Immature natural killer cell (primary cell): ENCODE data around the gene C1QTNF6. TPM values are rescaled to one million over a fixed set of nuclear protein-coding genes. Genes with fewer than 3 reads are reported as not detected.
A peak's percentile ranks its signal among the peaks of the same experiment; 100 is the strongest.
"Not testable (repeated sequence)": the region's sequence is repeated elsewhere in the genome, so short reads cannot be mapped to it uniquely, and the experiment has no call there.

Experiments used
- DNase-seq, 3 donors: peaks; one replicate each; pipeline ENCODE4 v3.0.0; 2022; ENCODE audit warnings: mixed read lengths in 1 of 3
- H3K27ac Mint-ChIP-seq, 6 donors: one replicate each; pipeline ENCODE4 v1.8.0; 2020; ENCODE audit warnings: mixed read lengths in 6 of 6, mild to moderate bottlenecking in 5 of 6, inconsistent platforms in 4 of 6, moderate library complexity in 3 of 6
- H3K27me3 Mint-ChIP-seq, 3 donors: one replicate each; pipeline ENCODE4 v1.8.0; 2020 to 2021; ENCODE audit warnings: low read depth in 3 of 3, mild to moderate bottlenecking in 3 of 3, mixed read lengths in 3 of 3, moderate library complexity in 3 of 3, inconsistent platforms in 1 of 3
- H3K36me3 Mint-ChIP-seq, 3 donors: one replicate each; pipeline ENCODE4 v1.8.0; 2020; ENCODE audit warnings: mixed read lengths in 3 of 3, inconsistent platforms in 2 of 3, mild to moderate bottlenecking in 2 of 3
- H3K4me1 Mint-ChIP-seq, 2 donors: one replicate each; pipeline ENCODE4 v1.8.0; 2020; ENCODE audit warnings: inconsistent platforms in 2 of 2, mild to moderate bottlenecking in 2 of 2, mixed read lengths in 2 of 2, moderate library complexity in 1 of 2
- H3K4me3 Mint-ChIP-seq, 5 donors: one replicate each; pipeline ENCODE4 v1.8.0; 2020; ENCODE audit warnings: mild to moderate bottlenecking in 5 of 5, mixed read lengths in 5 of 5, inconsistent platforms in 3 of 5, moderate library complexity in 3 of 5
- H3K9me3 Mint-ChIP-seq, 6 donors: one replicate each; pipeline ENCODE4 v1.8.0; 2020; ENCODE audit warnings: mild to moderate bottlenecking in 6 of 6, mixed read lengths in 6 of 6, inconsistent platforms in 4 of 6, moderate library complexity in 3 of 6
- polyA plus RNA-seq, 3 donors: library from polyadenylated mRNA; unstranded; fragments of 300-500 nt; fragmentation: Illumina TruSeq; gene quantifications; one replicate each; pipeline ENCODE4 v1.2.3, GENCODE V29; 2021

C1QTNF6 gene
- polyA plus RNA-seq, 3 donors from 2014 or later, result 1.5 to 1.8 TPM; not detected in 1

GRCh38 chr22:37177755-37178154 is 10.3 kb downstream of the C1QTNF6 start:
- peak overlapping the region in 4 of 6 donors; percentile 8 to 85 (median 72) for H3K27ac Mint-ChIP-seq
- no peak for DNase-seq
- peaks cover 5 to 8% (median 7%) of the 10 kb centered on the region in 3 donors for H3K36me3 Mint-ChIP-seq
- H3K4me3 Mint-ChIP-seq, result peak overlapping the region in 2 of 5 donors; percentile 7 to 60
- no peaks in the 10 kb centered on the region for H3K9me3 Mint-ChIP-seq
- peaks cover 33 to 35% of the 10 kb centered on the region in 2 donors for H3K4me1 Mint-ChIP-seq
- peaks cover 0 to 3% (median 0%) of the 10 kb centered on the region in 3 donors for H3K27me3 Mint-ChIP-seq

GRCh38 chr22:37177221-37177620 is 10.8 kb downstream of the C1QTNF6 start:
- peaks cover 5 to 8% (median 7%) of the 10 kb centered on the region in 3 donors for H3K36me3 Mint-ChIP-seq

GRCh38 chr22:37176464-37177061 is 11.5 kb downstream of the C1QTNF6 start:
- Mint-ChIP-seq H3K9me3 (no peaks in the 10 kb centered on the region), H3K4me3 (peak overlapping the region; percentile 61 to 81 (median 74)), H3K4me1 (peaks cover 31 to 33% of the 10 kb centered on the region in 2 donors), H3K27ac (peak overlapping the region; percentile 83 to 94 (median 90)), H3K36me3 (peaks cover 7 to 8% (median 8%) of the 10 kb centered on the region in 3 donors), H3K27me3 (peaks cover 0 to 1% (median 0%) of the 10 kb centered on the region in 3 donors)
- peak in 2 of 3 donors; percentile 41 to 44 for DNase-seq

More at GRCh38 chr22:37177221-37177620, 10.8 kb downstream of the C1QTNF6 start:
- peaks cover 33% of the 10 kb centered on the region in 2 donors for H3K4me1 Mint-ChIP-seq
- peak overlapping the region in 4 of 6 donors; percentile 13 to 94 (median 92) for H3K27ac Mint-ChIP-seq
- H3K4me3 Mint-ChIP-seq, result peak overlapping the region in 1 of 5 donors; percentile 60
- no peak for DNase-seq
- no peaks in the 10 kb centered on the region for H3K9me3 Mint-ChIP-seq
- peaks cover 0 to 3% (median 0%) of the 10 kb centered on the region in 3 donors for H3K27me3 Mint-ChIP-seq

GRCh38 chr22:37175414-37176281 is 12.4 kb downstream of the C1QTNF6 start:
- DNase-seq, result no peak
- peaks cover 39 to 41% of the 10 kb centered on the region in 2 donors for H3K4me1 Mint-ChIP-seq
- H3K36me3 Mint-ChIP-seq, result peaks cover 8 to 12% (median 11%) of the 10 kb centered on the region in 3 donors
- no peaks in the 10 kb centered on the region for H3K9me3 Mint-ChIP-seq
- peak overlapping the region in 1 of 5 donors; percentile 81 for H3K4me3 Mint-ChIP-seq
- H3K27ac Mint-ChIP-seq, result peak overlapping the region in 4 of 6 donors; percentile 38 to 94 (median 90)
- H3K27me3 Mint-ChIP-seq, result peaks cover 0 to 1% (median 0%) of the 10 kb centered on the region in 3 donors

GRCh38 chr22:37174964-37175363 is 13.1 kb downstream of the C1QTNF6 start:
- Mint-ChIP-seq H3K4me1 (peaks cover 46 to 47% of the 10 kb centered on the region in 2 donors), H3K4me3 (no peak overlapping the region), H3K9me3 (no peaks in the 10 kb centered on the region), H3K36me3 (peaks cover 10 to 15% (median 11%) of the 10 kb centered on the region in 3 donors), H3K27me3 (peaks cover 0 to 1% (median 0%) of the 10 kb centered on the region in 3 donors), H3K27ac (peak overlapping the region in 2 of 6 donors; percentile 11 to 32)
- no peak for DNase-seq

- no peak for DNase-seq
These were observed 14.3 kb downstream of the C1QTNF6 start for GRCh38 chr22:37173709-37174108.

GRCh38 chr22:37172266-37173245 is 15.5 kb downstream of the C1QTNF6 start:
- H3K27ac Mint-ChIP-seq, result peak overlapping the region in 2 of 6 donors; percentile 40 to 77
- H3K9me3 Mint-ChIP-seq, result peaks cover 0 to 2% (median 0%) of the 10 kb centered on the region in 6 donors
- peaks cover 0 to 1% (median under 1%) of the 10 kb centered on the region in 3 donors for H3K27me3 Mint-ChIP-seq
- H3K4me1 Mint-ChIP-seq, result peaks cover 63 to 67% of the 10 kb centered on the region in 2 donors
- no peak overlapping the region for H3K4me3 Mint-ChIP-seq
- DNase-seq, result no peak
- peaks cover 11 to 15% (median 11%) of the 10 kb centered on the region in 3 donors for H3K36me3 Mint-ChIP-seq

More at GRCh38 chr22:37173709-37174108, 14.3 kb downstream of the C1QTNF6 start:
- Mint-ChIP-seq H3K27me3 (peaks cover 0 to 1% (median 0%) of the 10 kb centered on the region in 3 donors), H3K4me1 (peaks cover 59 to 60% of the 10 kb centered on the region in 2 donors), H3K27ac (no peak overlapping the region), H3K9me3 (peaks cover 0 to 2% (median 0%) of the 10 kb centered on the region in 6 donors), H3K4me3 (no peak overlapping the region), H3K36me3 (peaks cover 11 to 19% (median 11%) of the 10 kb centered on the region in 3 donors)

GRCh38 chr22:37171662-37172061 is 16.4 kb downstream of the C1QTNF6 start:
- Mint-ChIP-seq H3K36me3 (peaks cover 11 to 14% (median 11%) of the 10 kb centered on the region in 3 donors), H3K4me3 (no peak overlapping the region), H3K27ac (peak overlapping the region in 2 of 6 donors; percentile 29 to 62), H3K4me1 (peaks cover 63 to 67% of the 10 kb centered on the region in 2 donors), H3K9me3 (peaks cover 0 to 3% (median 0%) of the 10 kb centered on the region in 6 donors), H3K27me3 (peaks cover 0 to 2% (median 1%) of the 10 kb centered on the region in 3 donors)
- DNase-seq, result no peak

GRCh38 chr22:37170689-37171405 is 17.2 kb downstream of the C1QTNF6 start:
- Mint-ChIP-seq H3K36me3 (peaks cover 11 to 14% (median 11%) of the 10 kb centered on the region in 3 donors), H3K27ac (peak overlapping the region in 4 of 6 donors; percentile 20 to 99 (median 62)), H3K4me1 (peaks cover 63 to 67% of the 10 kb centered on the region in 2 donors)
- not testable (repeated sequence) for DNase-seq, H3K27me3 Mint-ChIP-seq, H3K9me3 Mint-ChIP-seq, H3K4me3 Mint-ChIP-seq

- peak overlapping the region; percentile 36 to 99 (median 73) for H3K27ac Mint-ChIP-seq
- peaks cover 2 to 6% (median 4%) of the 10 kb centered on the region in 3 donors for H3K27me3 Mint-ChIP-seq
- H3K4me3 Mint-ChIP-seq, result peak overlapping the region in 4 of 5 donors; percentile 4 to 88 (median 14)
- peaks cover 11 to 14% (median 11%) of the 10 kb centered on the region in 3 donors for H3K36me3 Mint-ChIP-seq
- DNase-seq, result no peak
- peaks cover 0 to 3% (median 0%) of the 10 kb centered on the region in 6 donors for H3K9me3 Mint-ChIP-seq
- H3K4me1 Mint-ChIP-seq, result peaks cover 67 to 68% of the 10 kb centered on the region in 2 donors
These were observed 17.9 kb downstream of the C1QTNF6 start for GRCh38 chr22:37169947-37170688.

- H3K36me3 Mint-ChIP-seq, result peaks cover 5 to 14% (median 6%) of the 10 kb centered on the region in 3 donors
- peaks cover 0 to 3% (median 0%) of the 10 kb centered on the region in 6 donors for H3K9me3 Mint-ChIP-seq
- H3K27me3 Mint-ChIP-seq, result peaks cover 6 to 13% (median 8%) of the 10 kb centered on the region in 3 donors
- no peak for DNase-seq
- H3K4me3 Mint-ChIP-seq, result peak overlapping the region in 4 of 5 donors; percentile 88 to 97 (median 90)
- H3K27ac Mint-ChIP-seq, result peak overlapping the region; percentile 82 to 99 (median 95)
- H3K4me1 Mint-ChIP-seq, result peaks cover 72 to 74% of the 10 kb centered on the region in 2 donors
These were observed 18.6 kb downstream of the C1QTNF6 start for GRCh38 chr22:37169406-37169805.
